Panc1 (cell line): Measurements from ENCODE around the gene LGALS4.

Experiments used
- POLR2AphosphoS5 ChIP-seq: IDR thresholded peaks from 2 replicates; pipeline ENCODE4 v1.6.1; 2012; ENCODE audit warnings: mild to moderate bottlenecking, low read depth, low read length, moderate library complexity
- REST ChIP-seq, 2 experiments: IDR thresholded peaks; 2 replicates each; pipeline ENCODE4 v1.6.1; 2011 to 2012; ENCODE audit warnings: low read depth in 2 of 2, control low read depth in 1 of 2, low read length in 1 of 2, mild to moderate bottlenecking in 1 of 2, moderate library complexity in 1 of 2; ENCODE audit not compliant: insufficient read depth in 1 of 2
- TCF7L2 ChIP-seq: IDR thresholded peaks from 2 replicates; pipeline ENCODE4 v1.6.1; 2011; ENCODE audit warnings: mild to moderate bottlenecking, low read depth, low read length, inconsistent platforms
- TF ChIP-seq, protein P1 (sequence below): fragments of 450-650 bp; IDR thresholded peaks from 2 replicates; pipeline ENCODE4 v1.5.1; 2017; ENCODE audit warnings: mild to moderate bottlenecking

DNA sequence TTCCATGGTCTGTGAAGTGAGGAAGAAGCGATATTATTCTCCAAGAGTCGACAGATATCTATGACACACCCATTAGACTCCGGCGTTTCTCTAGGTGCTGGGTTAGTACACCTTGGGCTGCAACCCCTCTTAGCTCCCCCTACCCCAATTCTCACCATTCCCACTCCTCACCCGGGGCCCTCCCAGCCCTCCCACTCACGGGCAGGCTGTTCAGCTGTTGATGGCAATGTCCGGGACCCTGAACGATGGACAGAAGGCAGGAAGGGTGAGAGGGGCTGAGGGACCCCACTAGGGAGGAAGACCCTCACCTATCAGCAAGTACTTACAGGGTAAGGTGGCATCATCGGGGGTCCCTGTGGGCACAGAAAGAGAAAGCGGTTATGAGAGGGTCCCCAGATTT is 9.2 kb downstream of the LGALS4 start:
- no peak for TF ChIP-seq POLR2AphosphoS5
- TF ChIP-seq, protein P1, sequence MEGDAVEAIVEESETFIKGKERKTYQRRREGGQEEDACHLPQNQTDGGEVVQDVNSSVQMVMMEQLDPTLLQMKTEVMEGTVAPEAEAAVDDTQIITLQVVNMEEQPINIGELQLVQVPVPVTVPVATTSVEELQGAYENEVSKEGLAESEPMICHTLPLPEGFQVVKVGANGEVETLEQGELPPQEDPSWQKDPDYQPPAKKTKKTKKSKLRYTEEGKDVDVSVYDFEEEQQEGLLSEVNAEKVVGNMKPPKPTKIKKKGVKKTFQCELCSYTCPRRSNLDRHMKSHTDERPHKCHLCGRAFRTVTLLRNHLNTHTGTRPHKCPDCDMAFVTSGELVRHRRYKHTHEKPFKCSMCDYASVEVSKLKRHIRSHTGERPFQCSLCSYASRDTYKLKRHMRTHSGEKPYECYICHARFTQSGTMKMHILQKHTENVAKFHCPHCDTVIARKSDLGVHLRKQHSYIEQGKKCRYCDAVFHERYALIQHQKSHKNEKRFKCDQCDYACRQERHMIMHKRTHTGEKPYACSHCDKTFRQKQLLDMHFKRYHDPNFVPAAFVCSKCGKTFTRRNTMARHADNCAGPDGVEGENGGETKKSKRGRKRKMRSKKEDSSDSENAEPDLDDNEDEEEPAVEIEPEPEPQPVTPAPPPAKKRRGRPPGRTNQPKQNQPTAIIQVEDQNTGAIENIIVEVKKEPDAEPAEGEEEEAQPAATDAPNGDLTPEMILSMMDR, result no peak
- no peak for TF ChIP-seq REST (IDR thresholded peaks at IDR 0.05; ENCODE audit: insufficient read depth in 1 of 2, low read depth in 2 of 2, low read length in 1 of 2)
- no peak for TF ChIP-seq TCF7L2
